Mucosa of descending colon (tissue), 3 donors: ENCODE data around the gene WWP2. TPM values are rescaled to one million over a fixed set of nuclear protein-coding genes. Genes with fewer than 3 reads are reported as not detected.

Experiments used
- ATAC-seq: fragments of 200-7000 bp; cut with Tn5 transposase; one replicate; pipeline ENCODE4 v1.9.1; 2020; ENCODE audit warnings: mild to moderate bottlenecking, moderate library complexity
- DNase-seq, 3 donors: peaks; one replicate each; pipeline ENCODE4 v3.0.0-alpha.2; 2020
- H3K36me3 ChIP-seq: fragments of 200-600 bp; one replicate; pipeline ENCODE4 v1.8.0; 2021; ENCODE audit warnings: low read depth, mild to moderate bottlenecking
- H3K4me1 ChIP-seq: fragments of 200-600 bp; one replicate; pipeline ENCODE4 v1.8.0; 2021; ENCODE audit warnings: low read depth, mild to moderate bottlenecking
- H3K4me3 ChIP-seq: fragments of 200-600 bp; one replicate; pipeline ENCODE4 v1.8.0; 2021; ENCODE audit warnings: mild to moderate bottlenecking
- H3K9me3 ChIP-seq: fragments of 200-600 bp; one replicate; pipeline ENCODE4 v1.8.0; 2021; ENCODE audit warnings: mild to moderate bottlenecking
- CTCF ChIP-seq: fragments of 200-600 bp; IDR thresholded peaks from one replicate; pipeline ENCODE4 v1.8.0; 2022; ENCODE audit warnings: antibody characterized with exemption, mild to moderate bottlenecking
- intact Hi-C, 2 donors: fragments of 100-400 bp; cut with DNase I in 1 of 2; cut with micrococcal nuclease in 1 of 2; formaldehyde crosslinking; loops; one replicate each; pipeline versions ENCODE4 v1.11.0 to v1.11.1; 2022; cut with DNase I, micrococcal nuclease
- total RNA-seq, 3 donors: library from RNA; stranded (reverse); fragmentation: NEBNext Ultra II Directional in 2 of 3; extraction: Animal tissue kit (Norgen Biotek cat#: 25700) in 2 of 3; gene quantifications; one replicate each; pipeline versions ENCODE4 v1.2.1 to v1.2.4, GENCODE V29; 2021 to 2023
- donor health status: DM: no; HTN: no; CAD: no; lungs with moderate emphysema.
- donor health status: DM: no; HTN: no; CAD: no.
- donor health status: DM: no; HTN: yes; CAD: no.

WWP2 gene
- total RNA-seq, 3 donors from 2014 or later, result 70.2 to 110 (median 94.2) TPM

GRCh38 chr16:69816996-69817395 is 54.9 kb downstream of the WWP2 start:
- no peak overlapping the region for H3K4me3 ChIP-seq
- no peaks in the 10 kb centered on the region for H3K36me3 ChIP-seq
- no peak for ATAC-seq
- no peak for TF ChIP-seq CTCF
- no peaks in the 10 kb centered on the region for H3K9me3 ChIP-seq
- no peak for DNase-seq
- intact Hi-C loops, result no loop called here
- no peaks in the 10 kb centered on the region for H3K4me1 ChIP-seq

GRCh38 chr16:69818891-69819545 is 56.9 kb downstream of the WWP2 start:
- no peaks in the 10 kb centered on the region for H3K36me3 ChIP-seq
- no peak for TF ChIP-seq CTCF
- ATAC-seq (no peak), DNase-seq (no peak)
- no peak overlapping the region for H3K4me3 ChIP-seq
- intact Hi-C loops, result no loop called here
- H3K4me1 ChIP-seq, result no peaks in the 10 kb centered on the region
- no peaks in the 10 kb centered on the region for H3K9me3 ChIP-seq

GRCh38 chr16:69820926-69821541 is 58.9 kb downstream of the WWP2 start:
- no peak for TF ChIP-seq CTCF
- intact Hi-C loops, result no loop called here
- H3K36me3 ChIP-seq, result no peaks in the 10 kb centered on the region
- DNase-seq (no peak), ATAC-seq (no peak)
- H3K4me3 ChIP-seq, result no peak overlapping the region
- H3K4me1 ChIP-seq, result no peaks in the 10 kb centered on the region
- no peaks in the 10 kb centered on the region for H3K9me3 ChIP-seq

GRCh38 chr16:69821844-69822173 is 59.7 kb downstream of the WWP2 start:
- DNase-seq, result no peak
- Histone ChIP-seq H3K9me3 (no peaks in the 10 kb centered on the region), H3K4me1 (no peaks in the 10 kb centered on the region), H3K36me3 (no peaks in the 10 kb centered on the region), H3K4me3 (no peak overlapping the region)
- intact Hi-C loops, result no loop called here
- no peak for TF ChIP-seq CTCF
- ATAC-seq, result no peak

- H3K4me1 ChIP-seq, result no peaks in the 10 kb centered on the region
- no peak for TF ChIP-seq CTCF
- peak; percentile 85 for ATAC-seq
- H3K9me3 ChIP-seq, result no peaks in the 10 kb centered on the region
- peak in 1 of 3 donors; percentile 30 for DNase-seq
- intact Hi-C loops, result no loop called here
- H3K4me3 ChIP-seq, result no peak overlapping the region
- no peaks in the 10 kb centered on the region for H3K36me3 ChIP-seq
These were observed 60.2 kb downstream of the WWP2 start for GRCh38 chr16:69822174-69822935.
